HepG2 (cell line): ENCODE results near the gene HNRNPAB. TPM values are rescaled to one million over a fixed set of nuclear protein-coding genes. Genes with fewer than 3 reads are reported as not detected.

Experiments
- ARID3A ChIP-seq: IDR thresholded peaks from 2 replicates; pipeline ENCODE4 v1.6.1; 2012; ENCODE audit warnings: low read depth, low read length, improper control_type of control experiment
- CEBPZ ChIP-seq: IDR thresholded peaks from 2 replicates; pipeline ENCODE4 v1.6.1; 2012; ENCODE audit warnings: low read length, improper control_type of control experiment
- CERS6 ChIP-seq: sonication (generic); formaldehyde crosslinking; IDR thresholded peaks from 2 replicates; pipeline ENCODE4 v1.5.0; 2020; ENCODE audit warnings: missing genetic modification reagents
- GABPA ChIP-seq, 2 experiments: IDR thresholded peaks; 2 replicates each; pipeline ENCODE4 v1.6.1; 2011 to 2016; ENCODE audit warnings: low read depth in 2 of 2, low read length in 1 of 2, missing biosample characterization in 1 of 2, missing genetic modification characterization in 1 of 2
- GTF3A ChIP-seq: sonication (generic); formaldehyde crosslinking; conservative IDR thresholded peaks from 2 replicates; pipeline ENCODE4 v1.4.0; 2020; ENCODE audit warnings: mild to moderate bottlenecking, missing genetic modification reagents
- HNF1B ChIP-seq: sonication (generic); formaldehyde crosslinking; IDR thresholded peaks from 2 replicates; pipeline ENCODE4 v1.5.1; 2020; ENCODE audit warnings: mild to moderate bottlenecking, moderate library complexity, missing genetic modification reagents
- IRF1 ChIP-seq: sonication (generic); formaldehyde crosslinking; IDR thresholded peaks from 2 replicates; pipeline ENCODE4 v1.4.0; 2020; ENCODE audit warnings: low read depth, mild to moderate bottlenecking, missing genetic modification reagents
- KDM6A ChIP-seq: IDR thresholded peaks from 2 replicates; pipeline ENCODE4 v1.6.1; 2016; ENCODE audit warnings: low read depth
- MAF1 ChIP-seq: sonication (generic); formaldehyde crosslinking; IDR thresholded peaks from 2 replicates; pipeline ENCODE4 v1.5.0; 2020; ENCODE audit warnings: missing genetic modification reagents, borderline replicate concordance
- NFE2 ChIP-seq: sonication (generic); formaldehyde crosslinking; IDR thresholded peaks from 2 replicates; pipeline ENCODE4 v1.4.0; 2020; ENCODE audit warnings: missing genetic modification reagents
- SAFB2 ChIP-seq: sonication (generic); formaldehyde crosslinking; IDR thresholded peaks from 2 replicates; pipeline ENCODE4 v1.5.1; 2020; ENCODE audit warnings: missing genetic modification reagents, low read depth, mild to moderate bottlenecking, borderline replicate concordance
- TEAD2 ChIP-seq: sonication (generic); formaldehyde crosslinking; IDR thresholded peaks from 2 replicates; pipeline ENCODE4 v1.9.0; 2021; ENCODE audit warnings: missing genetic modification reagents
- ZBTB7A ChIP-seq: sonication (generic); formaldehyde crosslinking; IDR thresholded peaks from 2 replicates; pipeline ENCODE4 v1.8.0; 2022; ENCODE audit warnings: mild to moderate bottlenecking, missing genetic modification reagents
- ZFAT ChIP-seq: sonication (generic); formaldehyde crosslinking; conservative IDR thresholded peaks from 2 replicates; pipeline ENCODE4 v1.8.1; 2023; ENCODE audit warnings: missing genetic modification reagents, inconsistent platforms
- ZNF264 ChIP-seq: sonication (generic); formaldehyde crosslinking; IDR thresholded peaks from 2 replicates; pipeline ENCODE4 v1.4.0; 2020; ENCODE audit warnings: missing genetic modification reagents
- ZNF274 ChIP-seq: sonication (generic); formaldehyde crosslinking; IDR thresholded peaks from 2 replicates; pipeline ENCODE4 v1.5.1; 2020; ENCODE audit warnings: mild to moderate bottlenecking, missing genetic modification reagents
- ZNF510 ChIP-seq: sonication (generic); formaldehyde crosslinking; IDR thresholded peaks from 2 replicates; pipeline ENCODE4 v1.4.0; 2020; ENCODE audit warnings: low read depth, mild to moderate bottlenecking, missing genetic modification reagents
- ZNF543 ChIP-seq: sonication (generic); formaldehyde crosslinking; IDR thresholded peaks from 2 replicates; pipeline ENCODE4 v1.4.0; 2020; ENCODE audit warnings: mild to moderate bottlenecking, missing genetic modification reagents
- ZNF644 ChIP-seq: IDR thresholded peaks from 2 replicates; pipeline ENCODE4 v1.6.1; 2016; ENCODE audit warnings: low read depth
- ZNF724P ChIP-seq: sonication (generic); formaldehyde crosslinking; IDR thresholded peaks from 2 replicates; pipeline ENCODE4 v1.8.0; 2022; ENCODE audit warnings: missing genetic modification reagents, borderline replicate concordance
- ZNF761 ChIP-seq: sonication (generic); formaldehyde crosslinking; conservative IDR thresholded peaks from 2 replicates; pipeline ENCODE4 v1.4.0; 2020; ENCODE audit warnings: mild to moderate bottlenecking, missing genetic modification reagents
- ZNF773 ChIP-seq: sonication (generic); formaldehyde crosslinking; IDR thresholded peaks from 2 replicates; pipeline ENCODE4 v1.4.0; 2020; ENCODE audit warnings: missing genetic modification reagents, borderline replicate concordance
- polyA plus RNA-seq, 8 experiments: library from polyadenylated mRNA; depleted of rRNA in 3 of 8; stranded (reverse) in 7 of 8; unstranded in 1 of 8; fragments of >200 nt; fragmentation: Illumina TruSeq in 4 of 8; extraction: Trizol in 4 of 8; gene quantifications; 2 replicates each; pipeline versions ENCODE4 v1.2.1 to v1.2.3, GENCODE V29; 2011 to 2016; ENCODE audit warnings: low read depth in 4 of 8, missing spikeins in 1 of 8, mixed read lengths in 1 of 8; ENCODE audit not compliant: insufficient read depth in 1 of 8
- total RNA-seq, 5 experiments: library from RNA; depleted of rRNA; stranded (reverse); fragments of >200 nt; fragmentation: Illumina TruSeq; extraction: Trizol; gene quantifications; 2 replicates each; pipeline ENCODE4 v1.2.3, GENCODE V29; 2016; ENCODE audit warnings: low read depth in 1 of 5

Gene HNRNPAB
- total and polyA plus RNA-seq, 2 of the 13 experiments (the other 11 are each of a cell fraction or from before 2014, with no cell fraction given) = 62.6 to 111 TPM

GRCh38 chr5:178231539-178232123 lies 27.3 kb downstream of the HNRNPAB start (continued):
- TF ChIP-seq HNF1B (CRISPR knock-in tag) (peak; percentile 57; the same call in 1 of the 2 replicates), ZNF543 (no peak), IRF1 (CRISPR knock-in tag) (no peak), ZBTB7A (CRISPR knock-in tag) (0 out of 2 replicates have a peak, but pooled peaks have one; percentile 42), CERS6 (CRISPR knock-in tag) (0 out of 2 replicates have a peak, but pooled peaks have one; percentile 26), ZNF274 (no peak), ZNF264 (CRISPR knock-in tag) (no peak), ZNF510 (CRISPR knock-in tag) (0 out of 2 replicates have a peak, but pooled peaks have one; percentile 16), TEAD2 (no peak), CEBPZ (no peak), NFE2 (CRISPR knock-in tag) (no peak), KDM6A (CRISPR knock-in tag) (no peak), ZNF761 (no peak; the same call in 1 of the 2 replicates), GABPA (IDR thresholded peaks at IDR 0.05; ENCODE audit: low read depth, low read length) (no peak), GABPA (CRISPR knock-in tag; IDR thresholded peaks at IDR 0.05; ENCODE audit: low read depth) (no peak), SAFB2 (CRISPR knock-in tag) (no peak), ZNF724P (CRISPR knock-in tag) (no peak), ZNF644 (CRISPR knock-in tag) (no peak), MAF1 (CRISPR knock-in tag) (0 out of 2 replicates have a peak, but pooled peaks have one; percentile 22), ARID3A (no peak), ZNF773 (no peak), ZFAT (CRISPR knock-in tag) (no peak), GTF3A (CRISPR knock-in tag) (no peak)
